Bronchial epithelial cell (primary cell): Measurements from ENCODE around the gene BAD. TPM values are rescaled to one million over a fixed set of nuclear protein-coding genes. Genes with fewer than 3 reads are reported as not detected.
A peak's percentile ranks its signal among the peaks of the same experiment; 100 is the strongest.

Source experiments
- DNase-seq: peaks from one replicate; pipeline ENCODE4 v3.0.0-alpha.2; 2010; ENCODE audit warnings: low read depth
- FAIRE-seq: peaks from 2 replicates; lab custom pipeline; 2011; peaks lifted over from hg19 to GRCh38; lab: Jason Lieb, UNC
- H3K27me3 ChIP-seq: 2 replicates; pipeline ENCODE4 v1.5.1; 2011; ENCODE audit warnings: low read length; ENCODE audit not compliant: control insufficient read depth, insufficient read depth
- H3K36me3 ChIP-seq: 2 replicates; pipeline ENCODE4 v1.5.1; 2011; ENCODE audit warnings: low read length; ENCODE audit not compliant: control insufficient read depth, insufficient read depth
- H3K4me3 ChIP-seq: 2 replicates; pipeline ENCODE4 v1.5.1; 2011; ENCODE audit warnings: mild to moderate bottlenecking, low read depth, low read length, control low read depth
- total RNA-seq: library from RNA; depleted of rRNA; stranded (reverse); fragments of >200 nt; gene quantifications from 2 replicates; pipeline ENCODE4 v1.2.1, GENCODE V29; 2014
- TF ChIP-seq, protein P1 (sequence below): IDR thresholded peaks from 2 replicates; pipeline ENCODE4 v1.5.1; 2011; ENCODE audit warnings: mild to moderate bottlenecking, moderate library complexity, low read length, control low read depth, inconsistent platforms; ENCODE audit not compliant: insufficient read depth, severe bottlenecking

Gene BAD
- total RNA-seq, 1 donor from 2014 or later, result 63.4 TPM

DNA sequence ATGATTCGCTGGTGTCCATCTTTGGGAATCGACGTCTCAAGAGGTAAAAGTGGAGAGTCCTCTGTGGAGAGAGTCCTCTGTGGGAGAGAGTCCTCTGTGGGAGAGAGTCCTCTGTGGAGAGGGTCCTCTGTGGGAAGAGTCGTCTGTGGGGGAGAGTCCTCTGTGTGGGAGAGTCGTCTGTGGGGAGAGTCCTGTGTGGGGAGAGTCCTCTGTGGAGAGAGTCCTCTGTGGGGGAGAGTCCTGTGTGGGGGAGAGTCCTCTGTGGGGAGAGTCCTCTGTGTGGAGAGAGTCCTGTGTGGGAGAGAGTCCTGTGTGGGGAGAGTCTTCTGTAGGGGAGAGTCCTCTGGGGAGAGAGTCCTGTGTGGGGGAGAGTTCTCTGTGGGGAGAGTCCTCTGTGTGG is 36.6 kb upstream of the BAD start:
- DNase-seq (no peak), FAIRE-seq (peak; percentile 55)
- TF ChIP-seq, protein P1, sequence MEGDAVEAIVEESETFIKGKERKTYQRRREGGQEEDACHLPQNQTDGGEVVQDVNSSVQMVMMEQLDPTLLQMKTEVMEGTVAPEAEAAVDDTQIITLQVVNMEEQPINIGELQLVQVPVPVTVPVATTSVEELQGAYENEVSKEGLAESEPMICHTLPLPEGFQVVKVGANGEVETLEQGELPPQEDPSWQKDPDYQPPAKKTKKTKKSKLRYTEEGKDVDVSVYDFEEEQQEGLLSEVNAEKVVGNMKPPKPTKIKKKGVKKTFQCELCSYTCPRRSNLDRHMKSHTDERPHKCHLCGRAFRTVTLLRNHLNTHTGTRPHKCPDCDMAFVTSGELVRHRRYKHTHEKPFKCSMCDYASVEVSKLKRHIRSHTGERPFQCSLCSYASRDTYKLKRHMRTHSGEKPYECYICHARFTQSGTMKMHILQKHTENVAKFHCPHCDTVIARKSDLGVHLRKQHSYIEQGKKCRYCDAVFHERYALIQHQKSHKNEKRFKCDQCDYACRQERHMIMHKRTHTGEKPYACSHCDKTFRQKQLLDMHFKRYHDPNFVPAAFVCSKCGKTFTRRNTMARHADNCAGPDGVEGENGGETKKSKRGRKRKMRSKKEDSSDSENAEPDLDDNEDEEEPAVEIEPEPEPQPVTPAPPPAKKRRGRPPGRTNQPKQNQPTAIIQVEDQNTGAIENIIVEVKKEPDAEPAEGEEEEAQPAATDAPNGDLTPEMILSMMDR, result no peak
- peaks cover 17% of the 10 kb centered on the region for H3K36me3 ChIP-seq
- H3K4me3 ChIP-seq, result no peak overlapping the region
- H3K27me3 ChIP-seq, result no peaks in the 10 kb centered on the region

DNA sequence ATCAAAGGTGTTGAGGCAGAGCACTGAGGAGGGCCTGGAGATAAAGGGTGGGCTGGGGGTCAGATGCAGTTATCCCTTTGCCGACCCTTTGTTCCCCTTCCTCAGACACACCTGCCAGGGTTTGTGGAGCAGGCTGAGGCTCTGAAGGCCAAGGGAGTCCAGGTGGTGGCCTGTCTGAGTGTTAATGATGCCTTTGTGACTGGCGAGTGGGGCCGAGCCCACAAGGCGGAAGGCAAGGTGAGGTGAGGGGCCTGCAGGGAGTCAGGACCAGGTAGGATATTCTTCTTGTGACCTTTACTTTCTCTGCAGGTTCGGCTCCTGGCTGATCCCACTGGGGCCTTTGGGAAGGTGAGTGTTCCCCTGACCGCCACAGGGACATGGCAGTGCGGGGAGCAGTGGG is 36.1 kb upstream of the BAD start:
- H3K36me3 ChIP-seq, result peaks cover 18% of the 10 kb centered on the region
- TF ChIP-seq, protein P1, result no peak
- no peak overlapping the region for H3K4me3 ChIP-seq
- no peaks in the 10 kb centered on the region for H3K27me3 ChIP-seq
- DNase-seq (no peak), FAIRE-seq (no peak)

DNA sequence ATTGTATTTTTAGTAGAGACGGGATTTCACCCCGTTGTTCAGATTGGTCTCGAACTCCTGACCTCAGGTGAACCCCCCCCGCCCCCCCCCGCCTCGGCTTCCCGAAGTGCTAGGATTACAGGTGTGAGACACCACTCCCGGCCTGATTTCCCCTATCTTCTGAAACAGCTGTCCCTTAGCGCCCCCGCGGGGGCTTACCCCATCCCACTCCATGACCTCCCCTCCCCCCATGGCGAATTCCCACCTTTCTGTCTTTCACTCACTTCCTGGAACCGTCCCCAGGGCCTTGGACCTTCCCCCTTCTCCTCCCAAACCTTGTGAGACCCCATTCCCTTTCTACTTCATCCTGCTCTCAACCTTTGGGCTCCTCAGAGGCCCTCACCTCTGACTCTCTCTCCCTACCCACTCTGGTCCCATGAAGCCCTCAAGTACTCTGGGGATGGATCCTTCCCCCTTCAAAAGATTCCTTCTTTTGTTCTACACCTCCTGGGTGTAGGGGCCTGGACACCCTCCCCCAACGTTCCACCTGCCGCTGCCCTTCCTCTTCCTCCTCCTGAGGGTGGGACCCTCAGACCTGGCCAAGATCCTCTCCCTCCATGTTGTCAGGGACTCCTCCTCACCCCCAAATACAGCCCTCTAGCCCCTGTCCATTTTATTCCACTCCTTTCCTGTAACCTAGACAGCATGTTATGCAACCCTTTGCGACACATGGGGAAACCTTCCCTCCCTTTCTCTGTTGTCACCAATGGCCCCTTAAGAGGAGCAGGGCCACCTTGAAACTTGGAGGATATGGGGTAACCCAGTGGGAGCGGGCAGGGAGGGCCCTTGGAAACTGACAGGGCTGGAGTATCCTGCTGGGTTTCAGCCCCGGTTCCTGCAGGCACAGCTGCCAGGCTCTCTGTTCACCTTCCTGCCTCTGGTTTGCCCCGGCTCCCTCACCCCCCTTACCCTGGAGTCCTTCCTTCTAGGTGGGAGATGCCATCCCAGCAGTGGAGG is 34.6 kb upstream of the BAD start:
- peak overlapping the region; percentile 76 for H3K4me3 ChIP-seq
- H3K36me3 ChIP-seq, result peaks cover 22% of the 10 kb centered on the region
- no peak for FAIRE-seq
- TF ChIP-seq, protein P1, result no peak
- no peak for DNase-seq
- H3K27me3 ChIP-seq, result no peaks in the 10 kb centered on the region

DNA sequence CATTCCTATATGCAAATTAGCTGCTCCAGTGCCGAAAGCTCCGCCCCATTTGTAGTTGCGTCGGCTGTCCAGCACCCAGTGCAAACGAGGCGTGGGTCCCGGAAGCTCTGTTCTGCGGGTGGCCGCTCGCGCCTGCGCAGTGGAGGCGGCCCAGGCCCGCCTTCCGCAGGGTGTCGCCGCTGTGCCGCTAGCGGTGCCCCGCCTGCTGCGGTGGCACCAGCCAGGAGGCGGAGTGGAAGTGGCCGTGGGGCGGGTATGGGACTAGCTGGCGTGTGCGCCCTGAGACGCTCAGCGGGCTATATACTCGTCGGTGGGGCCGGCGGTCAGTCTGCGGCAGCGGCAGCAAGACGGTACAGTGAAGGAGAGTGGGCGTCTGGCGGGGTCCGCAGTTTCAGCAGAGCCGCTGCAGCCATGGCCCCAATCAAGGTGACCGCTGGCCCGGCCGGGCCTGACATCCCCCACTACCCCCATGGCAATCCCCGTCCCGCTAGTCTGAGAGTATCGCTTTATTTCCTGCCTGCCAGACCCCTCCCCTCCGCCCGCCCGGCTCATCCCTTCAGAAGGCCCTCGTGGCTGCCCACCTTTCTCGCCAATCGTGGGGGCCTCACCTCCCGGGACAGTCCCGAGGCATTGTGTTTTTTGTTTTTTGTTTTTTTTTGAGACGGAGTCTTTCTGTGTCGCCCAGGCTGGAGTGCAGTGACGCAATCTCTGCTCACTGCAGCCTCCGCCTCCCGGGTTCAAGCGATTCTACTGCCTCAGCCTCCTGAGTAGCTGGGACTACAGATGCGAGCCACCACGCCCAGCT is 33.7 kb upstream of the BAD start, which contains the start of gene PRDX5:
Gene PRDX5 (plus strand): TSS at position 161 of the 805 bp plus-strand sequence. CDS start 95 bp downstream, at position 256.
- FAIRE-seq, result no peak
- peaks cover 26% of the 10 kb centered on the region for H3K36me3 ChIP-seq
- peak within 1 kb of the TSS; percentile 76 for H3K4me3 ChIP-seq
- H3K27me3 ChIP-seq, result no peaks in the 10 kb centered on the region
- DNase-seq, result peak; percentile 91
- TF ChIP-seq, protein P1, result peak; percentile 65

DNA sequence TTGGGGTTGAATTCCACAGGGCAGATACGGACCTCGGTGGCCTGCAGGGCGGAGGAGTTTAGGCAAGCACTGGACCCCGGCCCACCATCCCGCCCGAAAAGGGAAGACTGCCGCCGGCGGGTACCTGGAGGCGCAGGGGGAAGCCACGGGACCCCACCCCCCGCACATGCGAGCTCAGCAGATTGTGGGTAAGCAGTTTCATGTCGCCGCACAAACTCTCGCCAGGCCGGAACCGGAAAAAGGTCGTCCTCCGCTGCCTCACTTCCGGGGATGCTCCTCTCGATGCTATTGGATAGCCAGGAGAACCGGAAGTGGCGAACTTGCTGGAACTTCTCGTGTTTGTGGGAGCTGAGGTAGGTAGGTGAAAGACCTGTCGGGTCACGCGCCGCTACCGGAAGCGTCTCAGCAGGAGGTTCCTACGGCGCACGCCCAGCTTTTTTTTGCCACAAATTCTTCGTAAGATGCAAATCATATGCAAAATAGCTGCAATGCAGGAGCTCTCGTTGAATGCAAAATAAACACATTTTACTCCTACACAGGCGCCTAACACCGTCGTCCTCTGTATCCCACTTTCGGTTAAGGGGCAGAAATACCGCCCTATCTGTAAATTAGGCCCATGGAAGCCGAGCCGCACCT is 33.0 kb upstream of the BAD start, which contains the start of gene TRMT112:
Gene TRMT112 (minus strand): TSS at position 235 of the 636 bp plus-strand sequence. CDS start 33 bp downstream, at position 202.
- H3K36me3 ChIP-seq, result peaks cover 23% of the 10 kb centered on the region
- TF ChIP-seq, protein P1, result no peak
- no peaks in the 10 kb centered on the region for H3K27me3 ChIP-seq
- peak within 1 kb of the TSS; percentile 76 for H3K4me3 ChIP-seq
- DNase-seq (peak; percentile 98), FAIRE-seq (peak; percentile 98)
